HG03025 (cell line): Measurements from ENCODE around the gene SLC6A19.

ENCODE experiments used
- ATAC-seq: cut with Tn5 transposase; IDR thresholded peaks from one replicate; pipeline ENCODE4 v1.9.1; 2021; ENCODE audit warnings: mild to moderate bottlenecking, moderate library complexity; ENCODE audit not compliant: unreplicated experiment, low FRiP score

SLC6A19 gene

GRCh38 chr5:1189269-1189668, 12.1 kb upstream of the SLC6A19 start:
- no peak for ATAC-seq

- no peak for ATAC-seq
Measured at GRCh38 chr5:1190278-1190677, 11.1 kb upstream of the SLC6A19 start.

DNA sequence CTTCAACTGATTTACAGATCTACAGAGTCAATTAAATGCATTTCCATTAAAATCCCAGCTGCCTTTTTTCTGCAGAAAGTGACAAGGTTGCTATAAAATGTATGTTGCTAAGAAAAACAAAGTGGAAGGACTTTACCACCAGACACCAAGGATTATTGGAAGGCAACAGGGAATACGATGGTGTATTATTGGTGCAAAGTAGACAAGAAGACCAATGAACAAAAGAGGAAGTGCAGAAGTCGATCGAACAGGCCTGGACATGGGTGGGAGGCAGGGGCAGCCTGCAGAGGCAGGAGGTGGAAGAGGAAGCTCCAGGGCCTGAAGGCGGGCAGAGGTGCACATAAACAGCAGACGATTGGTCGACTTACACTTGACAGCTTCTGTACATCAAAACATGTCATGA, 10.6 kb upstream of the SLC6A19 start:
- no peak for ATAC-seq

DNA sequence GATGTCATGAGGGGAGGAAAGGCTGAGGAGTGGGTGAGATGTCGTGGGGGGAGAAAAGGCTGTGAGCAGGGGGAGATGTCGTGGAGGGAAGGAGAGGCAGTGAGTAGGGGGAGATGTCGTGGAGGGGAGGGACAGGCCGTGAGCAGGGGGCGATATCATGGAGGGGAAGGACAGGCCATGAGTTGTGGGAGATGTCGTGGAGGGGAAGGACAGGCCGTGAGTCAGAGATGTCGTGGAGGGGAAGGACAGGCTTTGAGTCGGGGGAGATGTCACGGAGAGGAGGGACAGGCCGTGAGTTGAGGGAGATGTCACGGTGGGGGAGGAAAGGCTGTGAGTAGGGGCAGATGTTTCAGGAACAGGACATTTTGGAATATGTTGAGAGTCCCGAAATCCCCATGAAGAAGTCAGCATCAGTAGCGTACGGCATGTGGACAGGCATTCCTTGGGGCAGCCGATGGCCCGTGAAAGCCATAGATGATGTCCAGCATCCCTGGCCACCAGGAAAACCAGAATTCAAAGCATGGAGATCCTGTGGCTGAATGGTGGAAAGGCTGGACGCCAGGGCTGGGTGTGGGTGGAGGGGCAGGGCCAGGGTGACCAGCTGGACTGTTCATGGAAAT, 8.3 kb upstream of the SLC6A19 start:
- no peak for ATAC-seq

DNA sequence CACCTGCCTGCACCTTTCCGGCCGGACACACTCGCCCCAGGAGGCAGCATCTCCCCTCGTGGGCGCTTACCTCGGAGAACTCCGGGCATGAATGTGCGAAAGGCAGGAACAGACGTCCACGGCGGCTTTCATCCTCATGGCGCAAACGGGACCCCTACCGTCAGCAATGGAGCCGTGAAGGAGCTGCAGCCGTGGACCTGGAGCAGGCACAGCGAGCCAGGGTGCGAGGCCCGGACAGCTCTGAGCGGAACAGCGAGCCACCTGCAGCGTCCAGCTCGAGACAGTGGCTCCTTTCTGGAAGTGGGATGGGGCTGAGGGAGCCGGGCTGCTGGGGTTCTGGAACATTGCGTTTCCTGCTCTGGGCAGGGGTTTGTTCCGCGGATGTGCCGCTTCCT, 7.8 kb upstream of the SLC6A19 start:
- ATAC-seq = no peak

GRCh38 chr5:1194378-1194777, 7.0 kb upstream of the SLC6A19 start:
- ATAC-seq = no peak

- ATAC-seq = no peak
Measured at GRCh38 chr5:1195439-1195838, 6.0 kb upstream of the SLC6A19 start.

GRCh38 chr5:1195916-1196315, 5.5 kb upstream of the SLC6A19 start:
- no peak for ATAC-seq

DNA sequence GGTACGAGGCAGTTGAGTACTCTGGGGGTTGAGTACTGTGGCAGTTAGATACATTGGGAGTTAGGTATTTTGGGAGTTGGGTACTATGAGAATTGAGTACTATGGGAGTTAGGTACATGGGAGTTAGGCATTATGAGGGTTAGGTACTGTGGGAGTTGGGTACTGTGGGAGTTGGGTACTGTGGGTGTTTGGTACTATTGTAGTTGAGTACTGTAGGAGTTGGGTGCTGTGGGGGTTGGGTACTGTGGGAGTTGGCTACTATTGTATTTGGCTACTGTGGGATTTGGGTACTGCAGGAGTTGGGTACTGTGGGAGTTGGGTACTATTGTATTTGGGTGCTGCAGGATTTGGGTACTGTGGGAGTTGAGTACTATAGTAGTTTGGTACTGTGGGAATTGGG, 4.8 kb upstream of the SLC6A19 start:
- ATAC-seq = no peak

DNA sequence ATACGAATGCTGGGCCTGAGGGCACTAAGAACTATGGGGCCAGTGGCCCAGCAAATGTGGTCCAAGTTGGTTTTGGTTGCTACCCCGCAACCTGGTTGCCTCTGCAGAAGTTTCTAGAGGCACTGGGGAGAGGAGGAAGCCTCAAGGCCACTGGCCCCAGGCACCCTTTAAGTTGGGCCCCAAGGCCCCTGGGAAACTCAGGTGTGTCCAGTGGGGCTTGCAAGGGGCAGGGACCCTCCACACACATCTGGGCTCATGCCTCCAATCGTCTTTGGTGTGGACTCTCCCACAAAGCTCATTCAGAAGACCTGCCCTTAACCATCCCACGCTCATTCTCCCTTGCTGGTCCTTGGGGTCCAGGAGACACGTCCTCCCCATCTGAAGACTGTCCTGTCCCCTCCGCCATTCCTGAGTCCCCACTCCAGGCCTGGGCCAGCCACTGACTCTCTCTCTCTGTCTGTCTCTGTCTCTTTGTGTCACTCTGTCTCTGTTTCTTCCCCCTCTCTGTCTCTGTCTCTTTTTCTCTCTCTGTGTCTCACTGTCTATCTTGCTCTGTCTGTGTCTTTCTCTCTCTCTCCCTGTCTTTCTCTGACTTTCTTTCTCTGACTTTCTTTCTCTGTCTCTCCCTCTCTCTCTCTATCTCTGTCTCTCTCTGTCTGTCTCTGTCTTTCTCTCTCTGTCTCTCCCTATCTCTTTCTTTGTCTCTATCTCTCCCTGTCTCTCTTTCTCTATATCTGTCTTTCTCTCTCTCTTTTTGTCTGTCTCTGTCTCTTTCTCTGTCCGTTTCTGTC, 3.3 kb upstream of the SLC6A19 start:
- no peak for ATAC-seq

GRCh38 chr5:1199340-1199648, 2.1 kb upstream of the SLC6A19 start:
- ATAC-seq = no peak

GRCh38 chr5:1199649-1200494, 1.5 kb upstream of the SLC6A19 start:
- ATAC-seq = no peak

DNA sequence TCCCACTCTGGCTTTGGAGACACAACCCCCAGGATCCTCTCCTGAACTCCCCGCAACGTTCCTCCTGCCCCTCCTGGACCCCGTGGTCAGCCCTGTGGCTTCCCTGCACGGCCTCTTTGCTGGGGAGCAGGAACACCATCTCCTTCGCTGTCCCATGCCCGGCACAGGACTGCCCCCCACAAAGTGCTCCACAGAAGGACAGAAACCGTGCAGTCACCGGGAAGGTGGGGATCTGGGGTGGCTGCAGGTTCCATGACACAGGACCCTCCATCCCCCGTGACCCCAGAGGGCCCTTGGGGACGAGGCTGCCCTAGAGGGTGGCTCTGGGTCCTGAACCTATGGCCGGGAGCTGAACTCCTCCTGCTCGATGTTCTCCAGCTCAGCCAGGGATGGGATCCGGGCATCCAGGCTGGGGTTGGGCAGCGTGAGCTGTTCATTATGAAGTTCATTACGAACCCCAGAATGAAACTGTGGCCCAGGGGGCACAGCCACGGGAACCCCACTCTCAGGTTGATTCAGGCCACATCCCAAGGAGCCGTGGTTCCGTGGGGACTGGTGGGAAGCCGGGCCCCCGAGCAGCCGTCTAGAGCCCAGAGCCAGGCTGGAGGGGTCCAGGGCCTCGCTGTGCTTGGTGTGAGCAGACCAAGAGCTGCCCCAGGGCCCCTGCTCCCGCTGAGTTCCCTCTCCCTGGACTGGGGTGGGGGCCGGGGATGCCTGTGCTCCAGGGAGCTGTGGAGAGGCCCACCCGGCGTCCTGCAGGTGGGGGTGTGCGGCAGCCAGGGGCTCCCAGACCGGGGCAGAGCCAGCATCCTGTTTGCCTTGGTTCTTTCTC, 684 bp upstream of the SLC6A19 start:
- ATAC-seq = no peak

GRCh38 chr5:1202026-1202797, 817 bp downstream of the SLC6A19 start:
- ATAC-seq = no peak

DNA sequence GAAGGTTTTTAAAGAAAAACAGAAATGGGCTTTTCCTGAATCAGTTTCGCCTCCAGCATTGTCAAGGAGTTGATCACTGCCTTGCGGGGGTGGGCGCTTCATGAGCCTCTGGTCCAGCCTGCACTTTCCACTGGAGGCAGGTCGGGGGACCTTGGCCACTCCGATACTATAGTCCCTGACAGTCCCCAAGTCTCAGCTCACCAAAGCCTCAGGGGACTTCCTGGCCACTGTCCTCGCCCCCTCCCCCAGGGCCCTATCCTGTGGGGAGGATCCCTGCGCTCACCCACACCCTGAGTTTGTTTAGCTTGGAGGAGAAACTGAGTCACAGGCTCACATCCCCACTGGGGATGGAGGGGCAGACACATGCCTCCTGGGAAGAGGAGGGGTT, 1.4 kb downstream of the SLC6A19 start:
- no peak for ATAC-seq

- ATAC-seq = no peak
Measured at GRCh38 chr5:1203311-1203967, 2.0 kb downstream of the SLC6A19 start.

DNA sequence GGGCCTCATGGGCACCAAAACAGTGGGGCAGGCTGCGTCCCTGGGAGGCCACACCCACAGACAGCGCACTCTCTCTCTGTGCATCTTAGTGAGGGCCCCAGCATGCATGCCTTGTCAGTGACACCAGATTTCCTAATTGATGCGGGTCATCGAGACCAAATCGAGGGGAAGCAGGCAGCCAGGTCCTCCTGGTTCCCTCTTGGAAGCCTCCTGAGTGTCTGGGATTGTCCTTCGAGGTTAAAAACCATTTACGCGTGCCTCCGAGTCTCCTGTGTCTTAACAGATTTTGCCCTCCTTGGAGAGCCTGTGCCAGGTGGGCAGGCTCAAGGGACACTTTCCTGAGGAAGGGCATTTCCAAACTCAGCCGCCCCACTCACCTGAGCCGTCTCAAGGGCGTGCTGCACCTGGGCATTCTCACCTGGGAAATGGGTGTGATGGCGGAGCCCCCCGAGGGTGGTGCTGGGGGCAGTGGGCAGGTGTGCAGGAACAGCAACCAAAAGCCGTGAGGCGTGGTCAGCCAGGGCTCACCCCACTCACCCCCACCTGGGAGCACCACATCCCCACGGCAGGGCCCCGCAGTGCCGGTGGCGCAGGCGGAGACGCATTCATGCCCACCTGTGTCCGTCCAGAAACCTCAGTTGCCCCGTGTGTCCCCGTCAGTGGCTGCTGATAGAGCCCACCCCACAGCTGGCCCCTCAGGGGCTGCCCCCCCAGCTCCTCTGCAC, 2.7 kb downstream of the SLC6A19 start:
- no peak for ATAC-seq

DNA sequence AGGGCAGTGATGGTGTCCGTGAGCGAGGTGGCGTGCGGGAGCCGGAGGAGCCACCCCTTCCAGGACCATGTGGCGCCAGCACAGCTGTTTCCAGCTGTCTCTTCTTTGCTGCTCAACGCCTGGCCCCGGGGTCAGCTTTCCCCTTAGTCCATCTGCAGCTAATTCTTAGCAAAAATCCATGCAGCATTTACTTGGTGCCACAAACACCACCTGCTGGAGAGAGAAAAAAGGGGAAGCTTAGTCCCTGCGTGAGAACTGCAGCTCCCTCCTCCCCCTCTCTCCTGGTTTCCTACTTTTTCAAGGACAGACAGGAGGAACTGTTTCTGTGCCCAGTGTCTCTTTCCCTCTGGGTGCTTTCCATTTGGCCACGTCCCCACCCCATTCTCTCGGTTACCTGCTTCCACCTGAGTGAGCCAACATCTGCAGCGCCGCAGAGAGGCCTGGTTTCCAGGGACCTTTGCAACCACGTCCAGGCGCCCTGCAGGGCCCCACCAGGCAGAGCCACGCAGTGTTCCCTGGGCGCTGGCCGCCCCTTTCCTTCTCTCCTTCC, 3.4 kb downstream of the SLC6A19 start:
- no peak for ATAC-seq
